Kidney (tissue), 14 donors: Measurements from ENCODE around the gene MTMR2. TPM values are rescaled to one million over a fixed set of nuclear protein-coding genes. Genes with fewer than 3 reads are reported as not detected.

Source experiments
- DNase-seq, 5 donors: peaks; one replicate each; pipeline ENCODE4 v3.0.0-alpha.2; 2013 to 2020
- FAIRE-seq: peaks from 2 replicates; lab custom pipeline; 2012; peaks lifted over from hg19 to GRCh38; lab: Jason Lieb, UNC
- H3K27ac ChIP-seq, 2 donors: one replicate each; pipeline ENCODE4 v1.7.0; 2013; ENCODE audit warnings: low read depth in 2 of 2, low read length in 2 of 2, inconsistent platforms in 1 of 2
- H3K27me3 ChIP-seq: one replicate; pipeline ENCODE4 v1.7.1; 2013; ENCODE audit warnings: low read length, inconsistent platforms; ENCODE audit not compliant: control insufficient read depth, insufficient read depth
- H3K36me3 ChIP-seq, 3 donors: one replicate each; pipeline versions ENCODE4 v1.7.0 to v1.7.1; 2013; ENCODE audit warnings: low read length in 3 of 3, control low read depth in 1 of 3, inconsistent platforms in 1 of 3; ENCODE audit not compliant: insufficient read depth in 3 of 3, control insufficient read depth in 2 of 3
- H3K4me1 ChIP-seq, 3 donors: one replicate each; pipeline versions ENCODE4 v1.7.0 to v1.7.1; 2013; ENCODE audit warnings: low read length in 3 of 3, inconsistent platforms in 1 of 3, low read depth in 1 of 3; ENCODE audit not compliant: control insufficient read depth in 2 of 3, insufficient read depth in 2 of 3
- H3K4me3 ChIP-seq, 3 donors: one replicate each; pipeline versions ENCODE4 v1.7.0 to v1.8.1; 2013; ENCODE audit warnings: low read length in 3 of 3, control low read depth in 1 of 3, inconsistent platforms in 1 of 3
- H3K9ac ChIP-seq, 3 donors: one replicate each; pipeline versions ENCODE4 v1.7.0 to v1.7.1; 2013; ENCODE audit warnings: low read length in 3 of 3, control low read depth in 1 of 3, inconsistent platforms in 1 of 3
- H3K9me3 ChIP-seq, 3 donors: one replicate each; pipeline versions ENCODE4 v1.7.0 to v1.7.1; 2013; ENCODE audit warnings: low read length in 3 of 3, control low read depth in 1 of 3, inconsistent platforms in 1 of 3; ENCODE audit not compliant: control insufficient read depth in 2 of 3, insufficient read depth in 1 of 3
- CTCF ChIP-seq: IDR thresholded peaks from 3 replicates; pipeline ENCODE4 v1.5.1; 2012; ENCODE audit warnings: mild to moderate bottlenecking, moderate library complexity, borderline replicate concordance; ENCODE audit not compliant: insufficient read depth; ENCODE audit errors: extremely low read depth
- intact Hi-C: fragments of 100-400 bp; cut with DNase I; formaldehyde crosslinking; loops from one replicate; pipeline ENCODE4 v1.11.1; 2022
- polyA plus RNA-seq: library from polyadenylated mRNA; stranded (reverse); fragments of 350-450 nt; fragmentation: Illumina TruSeq; extraction: RNeasy Lipid Tissue Mini Kit (QIAGEN cat#74804); gene quantifications from one replicate; pipeline ENCODE4 v1.2.3, GENCODE V29; 2014; ENCODE audit warnings: low read depth, low replicate concordance; ENCODE audit not compliant: insufficient read depth
- total RNA-seq: library from RNA; stranded (reverse); fragmentation: NEBNext Ultra II Directional; extraction: Animal tissue kit (Norgen Biotek cat#: 25700); gene quantifications from one replicate; pipeline ENCODE4 v1.2.1, GENCODE V29; 2021
- donor health status: control.
- donor health status: control.
- donor health status: control.
- donor health status: control.
- donor health status: control.
- donor health status: DM: yes; HTN: yes; CAD: no.
- donor health status: Normal renal cell carcinoma (clear cell type).

Gene MTMR2
- total and polyA plus RNA-seq, 2 donors from 2014 or later, result 17.4 to 37.4 TPM

GRCh38 chr11:95793116-95793515 lies 130.8 kb downstream of the MTMR2 start:
- Histone ChIP-seq H3K27me3 (no peaks in the 10 kb centered on the region), H3K36me3 (no peaks in the 10 kb centered on the region), H3K4me1 (peaks cover 3 to 12% (median 6%) of the 10 kb centered on the region in 3 donors), H3K27ac (no peak overlapping the region), H3K4me3 (no peak overlapping the region), H3K9ac (no peak overlapping the region), H3K9me3 (no peaks in the 10 kb centered on the region)
- intact Hi-C loops, result no loop called here
- DNase-seq, result no peak
- no peak for TF ChIP-seq CTCF
- no peak for FAIRE-seq

DNA sequence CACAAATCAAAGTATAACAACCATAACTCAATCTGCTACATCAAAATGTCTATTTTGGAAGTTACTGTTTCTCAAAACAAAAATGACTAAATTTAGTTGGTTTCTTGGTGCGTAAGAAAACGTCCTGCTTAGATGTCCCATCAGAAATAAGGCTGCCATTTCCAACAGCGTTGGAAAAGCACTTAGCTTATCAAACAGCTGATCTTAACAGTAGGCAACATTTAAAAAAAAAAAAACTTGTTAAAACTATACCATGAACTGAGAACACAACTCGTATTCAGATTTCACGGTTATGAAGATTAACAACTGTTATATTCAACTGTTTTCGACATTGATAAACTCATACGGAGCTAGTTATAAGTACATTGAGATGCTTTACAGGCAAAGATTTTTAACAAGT lies 131.2 kb downstream of the MTMR2 start:
- TF ChIP-seq CTCF, result no peak
- DNase-seq, result no peak
- Histone ChIP-seq H3K27ac (no peak overlapping the region), H3K9ac (no peak overlapping the region), H3K36me3 (no peaks in the 10 kb centered on the region), H3K9me3 (no peaks in the 10 kb centered on the region), H3K27me3 (no peaks in the 10 kb centered on the region), H3K4me3 (no peak overlapping the region), H3K4me1 (peaks cover 3 to 12% (median 8%) of the 10 kb centered on the region in 3 donors)
- intact Hi-C loops, result no loop called here
- FAIRE-seq, result no peak

DNA sequence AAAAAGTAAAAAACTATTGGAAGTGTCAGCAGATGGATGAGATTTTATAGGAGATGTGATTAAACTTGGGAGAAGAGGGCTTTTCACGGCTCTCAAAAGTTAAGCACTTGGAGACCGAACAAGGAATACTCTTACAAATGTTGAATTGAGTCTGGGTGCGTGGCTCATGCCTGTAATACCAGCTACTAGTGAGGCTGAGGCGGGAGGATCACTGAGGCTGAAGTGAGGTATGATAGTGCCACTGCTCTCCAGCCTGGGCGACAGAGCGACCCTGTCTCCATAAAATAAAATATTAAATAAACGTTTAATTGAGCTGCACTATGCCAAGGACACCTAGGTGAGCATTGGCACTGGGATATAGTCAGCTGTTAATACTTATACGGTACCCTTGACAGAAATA lies 131.7 kb downstream of the MTMR2 start:
- H3K9me3 ChIP-seq, result no peaks in the 10 kb centered on the region
- FAIRE-seq, result no peak
- no peak for TF ChIP-seq CTCF
- DNase-seq, result no peak
- H3K9ac ChIP-seq, result no peak overlapping the region
- no peaks in the 10 kb centered on the region for H3K27me3 ChIP-seq
- intact Hi-C loops, result no loop called here
- no peaks in the 10 kb centered on the region for H3K36me3 ChIP-seq
- peaks cover 3 to 12% (median 8%) of the 10 kb centered on the region in 3 donors for H3K4me1 ChIP-seq
- H3K4me3 ChIP-seq, result no peak overlapping the region
- H3K27ac ChIP-seq, result no peak overlapping the region

DNA sequence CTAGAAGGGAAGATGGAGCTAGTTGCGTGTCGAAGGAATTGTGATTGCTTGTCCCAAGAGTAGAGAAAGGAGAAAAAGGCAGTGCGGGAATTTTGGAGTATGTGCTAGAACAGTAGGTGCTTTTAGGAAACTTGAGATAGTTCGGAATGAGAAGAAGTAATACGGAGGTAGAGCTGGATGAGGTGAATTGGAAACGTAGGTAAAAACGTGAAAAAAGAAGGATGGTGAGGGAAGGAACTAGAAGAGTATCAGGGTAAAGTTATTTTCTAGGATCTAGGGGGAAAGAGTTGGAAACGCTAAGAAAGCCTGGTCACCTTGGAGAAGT lies 132.2 kb downstream of the MTMR2 start:
- peak overlapping the region in 2 of 3 donors; percentile 87 to 92 for H3K9ac ChIP-seq
- intact Hi-C loops, result no loop called here
- H3K27me3 ChIP-seq, result no peaks in the 10 kb centered on the region
- peak in 1 of 5 donors; percentile 5 for DNase-seq
- TF ChIP-seq CTCF, result no peak
- peak overlapping the region; percentile 85 to 97 (median 94) for H3K4me3 ChIP-seq
- H3K36me3 ChIP-seq, result no peaks in the 10 kb centered on the region
- no peak for FAIRE-seq
- H3K27ac ChIP-seq, result no peak overlapping the region
- no peaks in the 10 kb centered on the region for H3K9me3 ChIP-seq
- H3K4me1 ChIP-seq, result peaks cover 3 to 12% (median 8%) of the 10 kb centered on the region in 3 donors
